Measurements from ENCODE around the gene FBRS. TPM values are rescaled to one million over a fixed set of nuclear protein-coding genes. Genes with fewer than 3 reads are reported as not detected.

The FBRS gene
- total and polyA plus RNA-seq, 2 of the 13 experiments (the other 11 are each of a cell fraction or from before 2014, with no cell fraction given), result 13.7 to 16.2 TPM

- TF ChIP-seq ZBTB4 (CRISPR knock-in tag; IDR thresholded peaks at IDR 0.05; ENCODE audit: borderline replicate concordance) (0 out of 2 replicates have a peak, but pooled peaks have one; percentile 81), ZNF564 (CRISPR knock-in tag; IDR thresholded peaks at IDR 0.05) (no peak), STAG1 (CRISPR knock-in tag; IDR thresholded peaks at IDR 0.05) (peak; percentile 10; the same call in 1 of the 2 replicates), ZNF562 (CRISPR knock-in tag; IDR thresholded peaks at IDR 0.05; ENCODE audit: borderline replicate concordance) (no peak), ZNF12 (CRISPR knock-in tag; IDR thresholded peaks at IDR 0.05) (no peak; the same call in none of the 2 replicates), HOXD1 (CRISPR knock-in tag; IDR thresholded peaks at IDR 0.05) (peak; percentile 88), ZNF251 (CRISPR knock-in tag; IDR thresholded peaks at IDR 0.05) (no peak), ZMYM3 (CRISPR knock-in tag; IDR thresholded peaks at IDR 0.05) (peak; percentile 57; the same call in 1 of the 2 replicates), HMGXB4 (CRISPR knock-in tag; IDR thresholded peaks at IDR 0.05; ENCODE audit: borderline replicate concordance in 1 of 2, low read depth in 1 of 2) (peak; percentile 92 to 97), TRIM22 (IDR thresholded peaks at IDR 0.05) (no peak), ADNP (CRISPR knock-in tag; IDR thresholded peaks at IDR 0.05) (no peak), ZNF230 (CRISPR knock-in tag; IDR thresholded peaks at IDR 0.05) (peak; percentile 96; the same call in 1 of the 2 replicates), THAP11 (CRISPR knock-in tag; IDR thresholded peaks at IDR 0.05) (peak; percentile 94), ZMYM2 (CRISPR knock-in tag; IDR thresholded peaks at IDR 0.05) (peak; percentile 89), NFYB (CRISPR knock-in tag; IDR thresholded peaks at IDR 0.05) (peak; percentile 100), ZNF234 (CRISPR knock-in tag; conservative IDR thresholded peaks at IDR 0.05) (no peak), BORCS8-MEF2B (CRISPR knock-in tag; IDR thresholded peaks at IDR 0.05) (peak; percentile 94), ZFP1 (CRISPR knock-in tag; IDR thresholded peaks at IDR 0.05) (peak; percentile 74), ZNF512B (CRISPR knock-in tag; IDR thresholded peaks at IDR 0.05; ENCODE audit: borderline replicate concordance) (peak; percentile 92; the same call in 1 of the 2 replicates), ZNF124 (CRISPR knock-in tag; IDR thresholded peaks at IDR 0.05) (peak; percentile 97; the same call in 1 of the 2 replicates)
Measured at GRCh38 chr16:30609926-30610839, 48.0 kb upstream of the FBRS start, which contains the start of gene ZNF689 (continued).
